Measurements from ENCODE around the gene LZTS3.
"Not testable (repeated sequence)": the region's sequence is repeated elsewhere in the genome, so short reads cannot be mapped to it uniquely, and the experiment has no call there.

Gene LZTS3

DNA sequence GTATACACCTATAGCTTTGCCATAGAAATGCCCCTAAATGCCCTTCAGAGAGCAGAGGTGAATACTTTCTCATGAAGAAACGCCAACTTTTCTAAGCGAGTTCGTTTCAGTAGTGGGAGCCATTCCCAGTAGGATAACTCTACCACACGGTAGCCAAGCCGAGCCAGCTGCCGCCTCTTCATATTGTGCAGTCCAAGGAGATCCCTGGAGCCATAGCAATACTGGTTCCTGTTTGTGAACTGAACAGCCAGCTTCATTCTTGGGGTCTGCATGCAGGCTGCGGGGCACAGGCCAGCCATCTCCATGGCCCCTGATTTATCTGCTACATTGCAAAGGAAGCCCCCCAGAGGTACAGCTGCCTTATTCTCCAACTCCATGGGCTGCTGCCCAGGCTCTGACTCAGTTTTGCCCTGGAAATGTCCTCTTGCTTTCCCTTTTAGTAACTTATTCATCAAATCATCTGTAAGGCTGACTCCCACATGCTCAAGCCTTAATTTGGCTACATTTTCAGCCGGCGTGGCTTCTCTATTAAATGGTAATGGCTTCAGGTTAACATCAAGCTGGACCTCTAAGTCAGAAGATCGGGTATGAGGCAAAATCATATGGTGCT, 26.5 kb downstream of the LZTS3 start:
- H3K27ac Mint-ChIP-seq: no peak overlapping the region
- H3K9me3 Mint-ChIP-seq: no peaks in the 10 kb centered on the region
- no peak overlapping the region for H3K4me3 Mint-ChIP-seq
- no peaks in the 10 kb centered on the region for H3K27me3 Mint-ChIP-seq
- peaks cover 52% of the 10 kb centered on the region for H3K36me3 Mint-ChIP-seq (ENCODE audit: low read depth)
- peaks cover 33% of the 10 kb centered on the region for H3K4me1 Mint-ChIP-seq (ENCODE audit: low read depth)

GRCh38 chr20:3141757-3142156, 31.6 kb downstream of the LZTS3 start:
- no peak overlapping the region for H3K4me3 Mint-ChIP-seq
- H3K27me3 Mint-ChIP-seq: no peaks in the 10 kb centered on the region
- no peaks in the 10 kb centered on the region for H3K4me1 Mint-ChIP-seq (ENCODE audit: low read depth)
- H3K36me3 Mint-ChIP-seq (ENCODE audit: low read depth): peaks cover 18% of the 10 kb centered on the region
- H3K27ac Mint-ChIP-seq: no peak overlapping the region
- H3K9me3 Mint-ChIP-seq: no peaks in the 10 kb centered on the region

DNA sequence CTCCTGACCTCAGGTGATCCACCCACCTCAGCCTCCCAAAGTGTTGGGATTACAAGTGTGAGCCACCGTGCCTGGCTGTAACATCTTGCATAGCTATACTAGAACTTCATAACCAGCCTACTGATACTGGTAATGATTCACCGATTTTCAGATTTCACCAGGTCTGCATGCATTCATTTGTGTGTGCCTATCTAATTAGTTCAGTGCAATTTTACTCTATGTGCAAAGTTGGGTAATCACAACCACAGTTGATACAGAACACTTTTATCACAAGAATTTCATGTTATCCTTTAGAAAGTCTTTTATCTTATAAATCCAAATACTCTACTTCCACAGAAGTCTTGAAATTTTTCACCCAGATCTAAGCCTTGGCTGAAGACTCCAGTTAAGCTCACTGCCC, 35.9 kb downstream of the LZTS3 start:
- Mint-ChIP-seq H3K4me1 (ENCODE audit: low read depth) (peaks cover 6% of the 10 kb centered on the region), H3K27me3 (no peaks in the 10 kb centered on the region), H3K27ac (no peak overlapping the region)

DNA sequence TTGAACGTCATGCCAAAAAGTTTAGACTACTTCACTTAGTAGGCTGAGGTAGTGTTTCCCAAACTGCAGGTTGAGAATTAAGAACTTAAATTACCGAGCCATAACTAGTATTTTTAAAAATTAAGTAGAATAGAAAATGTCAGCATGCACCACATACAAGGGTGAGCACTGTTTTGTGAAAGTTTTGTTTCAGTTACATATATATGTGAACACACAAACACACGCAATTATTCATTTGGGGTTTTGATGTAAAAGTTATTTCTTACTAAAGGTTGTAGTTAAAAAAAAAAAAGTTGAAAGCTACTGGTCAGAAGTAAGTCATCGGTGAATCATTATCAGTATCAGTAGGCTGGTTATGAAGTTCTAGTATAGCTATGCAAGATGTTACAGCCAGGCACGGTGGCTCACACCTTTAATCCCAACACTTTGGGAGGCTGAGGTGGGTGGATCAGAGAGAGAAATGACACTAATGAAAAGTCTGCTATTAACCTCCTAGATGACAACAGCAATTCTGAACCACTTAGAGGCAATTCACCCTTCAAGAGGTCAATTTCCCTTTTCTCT, 37.8 kb downstream of the LZTS3 start:
- peaks cover 6% of the 10 kb centered on the region for H3K4me1 Mint-ChIP-seq (ENCODE audit: low read depth)
- H3K36me3 Mint-ChIP-seq (ENCODE audit: low read depth): no peaks in the 10 kb centered on the region
- no peaks in the 10 kb centered on the region for H3K9me3 Mint-ChIP-seq
- no peak overlapping the region for H3K4me3 Mint-ChIP-seq
- H3K27me3 Mint-ChIP-seq: no peaks in the 10 kb centered on the region
- H3K27ac Mint-ChIP-seq: no peak overlapping the region

More for the DNA sequence above, 35.9 kb downstream of the LZTS3 start:
- Mint-ChIP-seq H3K9me3 (no peaks in the 10 kb centered on the region), H3K4me3 (no peak overlapping the region), H3K36me3 (ENCODE audit: low read depth) (no peaks in the 10 kb centered on the region)

- H3K27me3 Mint-ChIP-seq: no peaks in the 10 kb centered on the region
- H3K9me3 Mint-ChIP-seq: no peaks in the 10 kb centered on the region
- peaks cover 6% of the 10 kb centered on the region for H3K4me1 Mint-ChIP-seq (ENCODE audit: low read depth)
- H3K4me3 Mint-ChIP-seq: no peak overlapping the region
- H3K36me3 Mint-ChIP-seq (ENCODE audit: low read depth): no peaks in the 10 kb centered on the region
- no peak overlapping the region for H3K27ac Mint-ChIP-seq
Observed at GRCh38 chr20:3134151-3134550, 39.2 kb downstream of the LZTS3 start.

DNA sequence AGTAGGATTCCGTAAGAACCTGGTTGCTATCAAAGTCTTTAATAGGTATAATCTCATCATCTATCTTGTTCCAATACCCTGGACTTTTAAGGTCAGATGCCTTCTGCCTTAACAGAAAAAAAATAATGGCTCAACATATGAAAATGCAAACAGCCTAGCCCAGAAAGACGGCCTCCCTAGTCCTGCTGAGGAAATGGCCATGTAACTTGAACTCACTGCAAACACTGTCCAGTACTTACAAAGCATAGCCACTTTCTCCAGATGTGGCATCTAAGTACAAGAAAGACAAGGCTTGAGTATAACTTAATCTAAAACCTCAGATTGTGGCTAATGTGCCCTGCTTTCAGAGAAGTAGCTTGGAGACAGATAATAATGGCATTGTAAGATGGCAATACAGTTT, 40.2 kb downstream of the LZTS3 start:
- H3K27ac Mint-ChIP-seq: no peak overlapping the region
- H3K4me1 Mint-ChIP-seq (ENCODE audit: low read depth): peaks cover 6% of the 10 kb centered on the region
- H3K36me3 Mint-ChIP-seq (ENCODE audit: low read depth): no peaks in the 10 kb centered on the region
- no peak overlapping the region for H3K4me3 Mint-ChIP-seq
- H3K27me3 Mint-ChIP-seq: no peaks in the 10 kb centered on the region
- H3K9me3 Mint-ChIP-seq: no peaks in the 10 kb centered on the region

DNA sequence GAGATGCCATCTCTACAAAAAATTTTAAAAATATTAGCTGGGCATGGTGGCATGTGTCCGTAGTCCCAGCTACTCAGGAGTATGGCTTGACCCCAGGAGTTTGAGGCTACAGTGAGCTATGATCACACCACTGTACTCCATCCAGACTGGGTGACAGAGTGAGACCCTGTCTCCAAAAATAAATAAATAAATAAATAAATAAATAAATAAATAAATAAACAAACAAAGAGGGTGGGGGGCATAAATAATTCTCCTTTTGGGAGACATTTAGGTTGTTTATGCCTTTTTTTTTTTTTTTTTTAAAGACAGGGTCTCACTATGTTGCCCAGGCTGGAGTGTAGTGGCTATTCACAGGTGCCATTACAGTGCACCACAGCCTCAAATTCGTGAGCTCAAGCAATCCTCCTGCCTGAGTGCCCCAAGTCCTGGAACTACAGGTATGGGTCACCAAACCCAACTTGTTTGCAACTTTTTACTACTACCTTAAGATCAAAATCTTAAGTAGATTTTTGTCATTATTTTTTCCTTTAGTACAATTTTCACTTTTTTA, 43.2 kb downstream of the LZTS3 start:
- peaks cover 6% of the 10 kb centered on the region for H3K36me3 Mint-ChIP-seq (ENCODE audit: low read depth)
- no peaks in the 10 kb centered on the region for H3K9me3 Mint-ChIP-seq
- no peaks in the 10 kb centered on the region for H3K27me3 Mint-ChIP-seq
- no peaks in the 10 kb centered on the region for H3K4me1 Mint-ChIP-seq (ENCODE audit: low read depth)
- H3K27ac Mint-ChIP-seq: no peak overlapping the region
- H3K4me3 Mint-ChIP-seq: no peak overlapping the region

GRCh38 chr20:3129094-3129493, 44.3 kb downstream of the LZTS3 start:
- Mint-ChIP-seq H3K4me1 (ENCODE audit: low read depth) (no peaks in the 10 kb centered on the region), H3K27ac (no peak overlapping the region), H3K4me3 (no peak overlapping the region), H3K9me3 (no peaks in the 10 kb centered on the region), H3K27me3 (no peaks in the 10 kb centered on the region), H3K36me3 (ENCODE audit: low read depth) (peaks cover 6% of the 10 kb centered on the region)

GRCh38 chr20:3128275-3128984, 44.9 kb downstream of the LZTS3 start:
- H3K4me3 Mint-ChIP-seq: no peak overlapping the region
- H3K36me3 Mint-ChIP-seq (ENCODE audit: low read depth): peaks cover 9% of the 10 kb centered on the region
- no peaks in the 10 kb centered on the region for H3K27me3 Mint-ChIP-seq
- H3K27ac Mint-ChIP-seq: no peak overlapping the region
- H3K4me1 Mint-ChIP-seq (ENCODE audit: low read depth): peaks cover 3% of the 10 kb centered on the region
- H3K9me3 Mint-ChIP-seq: peaks cover 2% of the 10 kb centered on the region

- Mint-ChIP-seq H3K27me3 (no peaks in the 10 kb centered on the region), H3K27ac (no peak overlapping the region), H3K4me1 (ENCODE audit: low read depth) (peaks cover 23% of the 10 kb centered on the region), H3K9me3 (peaks cover 3% of the 10 kb centered on the region), H3K36me3 (ENCODE audit: low read depth) (peaks cover 28% of the 10 kb centered on the region), H3K4me3 (no peak overlapping the region)
Observed at GRCh38 chr20:3126527-3126859, 46.9 kb downstream of the LZTS3 start.

DNA sequence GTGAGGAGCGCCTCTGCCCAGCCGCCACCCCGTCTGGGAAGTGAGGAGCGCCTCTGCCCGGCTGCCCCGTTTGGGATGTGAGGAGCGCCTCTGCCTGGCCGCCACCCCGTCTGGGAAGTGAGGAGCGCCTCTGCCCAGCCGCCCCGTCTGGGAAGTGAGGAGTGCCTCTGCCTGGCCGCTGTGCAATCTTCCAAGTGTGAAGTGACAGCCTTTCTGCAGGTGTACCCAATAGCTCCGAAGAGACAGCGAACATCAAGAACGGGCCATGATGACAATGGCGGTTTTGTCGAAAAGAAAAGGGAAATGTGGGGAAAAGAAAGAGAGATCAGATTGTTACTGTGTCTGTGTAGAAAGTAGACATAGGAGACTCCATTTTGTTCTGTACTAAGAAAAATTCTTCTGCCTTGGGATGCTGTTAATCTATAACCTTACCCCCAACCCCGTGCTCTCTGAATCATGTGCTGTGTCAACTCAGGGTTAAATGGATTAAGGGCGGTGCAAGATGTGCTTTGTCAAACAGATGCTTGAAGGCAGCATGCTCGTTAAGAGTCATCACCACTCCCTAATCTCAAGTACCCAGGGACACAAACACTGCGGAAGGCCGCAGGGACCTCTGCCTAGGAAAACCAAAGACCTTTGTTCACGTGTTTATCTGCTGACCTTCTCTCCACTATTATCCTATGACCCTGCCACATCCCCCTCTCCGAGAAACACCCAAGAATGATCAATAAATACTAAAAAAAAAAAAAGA, 47.4 kb downstream of the LZTS3 start:
- not testable (repeated sequence) for H3K9me3 Mint-ChIP-seq, H3K27ac Mint-ChIP-seq, H3K4me3 Mint-ChIP-seq, H3K27me3 Mint-ChIP-seq
- H3K36me3 Mint-ChIP-seq (ENCODE audit: low read depth): peaks cover 34% of the 10 kb centered on the region
- H3K4me1 Mint-ChIP-seq (ENCODE audit: low read depth): peaks cover 28% of the 10 kb centered on the region

GRCh38 chr20:3124773-3125560, 48.4 kb downstream of the LZTS3 start:
- not testable (repeated sequence) for H3K9me3 Mint-ChIP-seq, H3K27me3 Mint-ChIP-seq, H3K27ac Mint-ChIP-seq, H3K4me3 Mint-ChIP-seq
- Mint-ChIP-seq H3K4me1 (ENCODE audit: low read depth) (peaks cover 32% of the 10 kb centered on the region), H3K36me3 (ENCODE audit: low read depth) (peaks cover 39% of the 10 kb centered on the region)

DNA sequence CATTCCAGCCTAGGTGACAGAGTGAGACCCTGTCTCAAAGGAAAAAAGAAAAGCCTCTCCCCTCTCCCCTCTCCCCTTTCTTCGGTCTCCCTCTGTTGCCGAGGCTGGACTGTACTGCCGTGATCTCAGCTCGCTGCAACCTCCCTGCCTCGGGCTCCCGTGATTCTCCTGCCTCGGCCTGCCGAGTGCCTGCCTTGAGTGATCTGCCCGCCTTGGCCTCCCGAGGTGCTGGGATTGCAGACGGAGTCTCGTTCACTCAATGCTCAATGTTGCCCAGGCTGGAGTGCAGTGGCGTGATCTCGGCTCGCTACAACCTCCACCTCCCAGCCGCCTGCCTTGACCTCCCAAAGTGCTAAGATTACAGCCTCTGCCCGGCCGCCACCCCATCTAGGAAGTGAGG, 49.2 kb downstream of the LZTS3 start:
- Mint-ChIP-seq H3K4me1 (ENCODE audit: low read depth) (peaks cover 32% of the 10 kb centered on the region), H3K36me3 (ENCODE audit: low read depth) (peaks cover 40% of the 10 kb centered on the region)
- H3K27me3 Mint-ChIP-seq, H3K4me3 Mint-ChIP-seq, H3K27ac Mint-ChIP-seq, H3K9me3 Mint-ChIP-seq: not testable (repeated sequence)

DNA sequence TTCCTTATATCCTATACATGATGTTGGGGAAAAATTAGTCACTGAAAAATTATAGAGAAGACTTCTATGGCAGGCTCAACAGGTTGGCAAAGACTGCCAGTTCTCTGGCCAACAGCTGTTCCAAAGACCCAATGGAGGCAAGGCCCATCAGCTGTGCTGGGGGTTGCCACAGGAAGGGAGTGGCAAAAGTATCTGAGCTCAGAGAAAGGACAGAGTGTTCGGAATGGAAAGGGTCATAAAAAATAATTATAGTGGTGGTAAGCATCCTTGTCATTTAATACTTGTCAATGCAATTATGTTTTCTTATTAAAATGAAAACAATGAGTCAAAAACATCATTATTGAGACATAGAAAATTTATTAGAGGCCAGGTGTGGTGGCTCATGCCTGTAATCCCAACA, 49.8 kb downstream of the LZTS3 start:
- Mint-ChIP-seq H3K36me3 (ENCODE audit: low read depth) (peaks cover 45% of the 10 kb centered on the region), H3K9me3 (peaks cover 3% of the 10 kb centered on the region), H3K27me3 (no peaks in the 10 kb centered on the region)

More for the DNA sequence above, 49.8 kb downstream of the LZTS3 start:
- peak overlapping the region; percentile 18 for H3K4me3 Mint-ChIP-seq
- H3K4me1 Mint-ChIP-seq (ENCODE audit: low read depth): peaks cover 32% of the 10 kb centered on the region
- peak overlapping the region; percentile 73 for H3K27ac Mint-ChIP-seq
